PFSK-1 (cell line): Measurements from ENCODE around the gene MKI67.

Experiments
- FOXP2 ChIP-seq: optimal IDR thresholded peaks from 2 replicates; pipeline ENCODE3; 2011; ENCODE audit warnings: borderline replicate concordance, control low read depth, inconsistent platforms; ENCODE audit not compliant: insufficient read depth; ENCODE audit errors: extremely low read length, extremely low read depth
- POLR2AphosphoS5 ChIP-seq: IDR thresholded peaks from 2 replicates; pipeline ENCODE4 v1.6.1; 2012; ENCODE audit warnings: low read depth, mild to moderate bottlenecking, control low read depth, low read length, moderate library complexity
- REST ChIP-seq, 2 experiments: IDR thresholded peaks; 2 replicates each; pipeline versions ENCODE4 v1.6.1 to v1.8.0; 2011 to 2012; ENCODE audit warnings: low read depth in 2 of 2, low read length in 2 of 2, control low read depth in 1 of 2, inconsistent platforms in 1 of 2, mild to moderate bottlenecking in 1 of 2, moderate library complexity in 1 of 2; ENCODE audit not compliant: insufficient read depth in 1 of 2
- SIN3A ChIP-seq: IDR thresholded peaks from 2 replicates; pipeline ENCODE4 v1.6.1; 2012; ENCODE audit warnings: mild to moderate bottlenecking, low read length, moderate library complexity, borderline replicate concordance; ENCODE audit not compliant: insufficient read depth
- TAF1 ChIP-seq: IDR thresholded peaks from 2 replicates; pipeline ENCODE4 v1.6.1; 2012; ENCODE audit warnings: low read length, control low read depth, borderline replicate concordance; ENCODE audit not compliant: insufficient read depth

The MKI67 gene

GRCh38 chr10:128046953-128047290 lies 79.3 kb downstream of the MKI67 start:
- TF ChIP-seq FOXP2 = no peak
- no peak for TF ChIP-seq REST (IDR thresholded peaks at IDR 0.05; ENCODE audit: insufficient read depth in 1 of 2, low read depth in 2 of 2, low read length in 2 of 2)
- no peak for TF ChIP-seq SIN3A
- no peak for TF ChIP-seq TAF1
- TF ChIP-seq POLR2AphosphoS5 = no peak
